Neural progenitor cell (in vitro differentiated cells): ENCODE results near the gene FYB1. TPM values are rescaled to one million over a fixed set of nuclear protein-coding genes. Genes with fewer than 3 reads are reported as not detected.

ENCODE experiments used
- DNase-seq: peaks from one replicate; pipeline ENCODE4 v3.0.0-alpha.2; 2016; ENCODE audit warnings: low spot score
- H2AFZ ChIP-seq: fragments of 200-600 bp; sonication (generic); replicated peaks from 2 replicates; pipeline ENCODE4 v1.6.1; 2016; ENCODE audit warnings: antibody characterized with exemption
- H3F3A ChIP-seq: fragments of 200-600 bp; sonication (generic); 2 replicates; pipeline ENCODE4 v1.6.1; 2016; ENCODE audit warnings: antibody characterized with exemption, low read depth
- H3K27ac ChIP-seq: fragments of 200-600 bp; sonication (generic); 2 replicates; pipeline ENCODE4 v1.5.1; 2016; ENCODE audit warnings: mild to moderate bottlenecking
- H3K27me3 ChIP-seq: fragments of 200-600 bp; sonication (generic); 2 replicates; pipeline ENCODE4 v1.6.1; 2016; ENCODE audit warnings: mild to moderate bottlenecking, moderate library complexity
- H3K36me3 ChIP-seq: fragments of 200-600 bp; sonication (generic); 2 replicates; pipeline ENCODE4 v1.5.1; 2016
- H3K4me1 ChIP-seq: fragments of 200-600 bp; sonication (generic); 2 replicates; pipeline ENCODE4 v1.6.1; 2016; ENCODE audit warnings: mixed run types
- H3K4me2 ChIP-seq: fragments of 200-600 bp; sonication (generic); 2 replicates; pipeline ENCODE4 v1.6.1; 2016
- H3K4me3 ChIP-seq: fragments of 200-600 bp; sonication (generic); 2 replicates; pipeline ENCODE4 v1.5.1; 2016
- H3K79me2 ChIP-seq: fragments of 200-600 bp; sonication (generic); 2 replicates; pipeline ENCODE4 v1.6.1; 2016; ENCODE audit warnings: low read depth
- H3K9ac ChIP-seq: fragments of 200-600 bp; sonication (generic); 2 replicates; pipeline ENCODE4 v1.6.1; 2016
- H3K9me3 ChIP-seq: fragments of 200-600 bp; sonication (generic); 2 replicates; pipeline ENCODE4 v1.5.1; 2016; ENCODE audit warnings: low read depth
- H4K20me1 ChIP-seq: fragments of 200-600 bp; sonication (generic); 2 replicates; pipeline ENCODE4 v1.6.1; 2016; ENCODE audit warnings: low read depth
- H3K27ac Mint-ChIP-seq: 3 replicates; pipeline ENCODE4 v1.8.0; 2021; ENCODE audit warnings: mixed read lengths
- H3K27me3 Mint-ChIP-seq: 2 replicates; pipeline ENCODE4 v1.8.0; 2022; ENCODE audit warnings: low read depth, mild to moderate bottlenecking, inconsistent platforms, moderate library complexity, mixed read lengths; ENCODE audit not compliant: insufficient read depth
- H3K36me3 Mint-ChIP-seq: 3 replicates; pipeline ENCODE4 v1.8.0; 2021; ENCODE audit warnings: mixed read lengths
- H3K4me1 Mint-ChIP-seq: 3 replicates; pipeline ENCODE4 v1.8.0; 2021; ENCODE audit warnings: mixed read lengths
- H3K4me3 Mint-ChIP-seq: 3 replicates; pipeline ENCODE4 v1.8.0; 2021; ENCODE audit warnings: mild to moderate bottlenecking, moderate library complexity, mixed read lengths
- H3K9me3 Mint-ChIP-seq: 3 replicates; pipeline ENCODE4 v1.8.0; 2020; ENCODE audit warnings: mixed read lengths
- CTCF ChIP-seq: fragments of 200-600 bp; sonication (generic); IDR thresholded peaks from 2 replicates; pipeline ENCODE4 v1.5.1; 2017; ENCODE audit warnings: antibody characterized with exemption, mild to moderate bottlenecking
- EZH2 ChIP-seq: fragments of 200-600 bp; sonication (generic); IDR thresholded peaks from 2 replicates; pipeline ENCODE4 v1.6.1; 2017; ENCODE audit warnings: antibody characterized with exemption, mild to moderate bottlenecking, moderate library complexity
- EZH2phosphoT487 ChIP-seq: fragments of 200-600 bp; sonication (generic); IDR thresholded peaks from 2 replicates; pipeline ENCODE4 v1.6.1; 2017; ENCODE audit warnings: antibody characterized with exemption
- total RNA-seq: library from RNA; depleted of rRNA; stranded (reverse); fragments of >200 nt; gene quantifications from 2 replicates; pipeline ENCODE4 v1.2.3, GENCODE V29; 2015; ENCODE audit warnings: low replicate concordance

Gene FYB1
- total RNA-seq, 1 donor from 2014 or later: not detected

GRCh38 chr5:39083968-39084367 lies 135.4 kb downstream of the FYB1 start:
- H3K9me3 Mint-ChIP-seq: no peaks in the 10 kb centered on the region
- Histone ChIP-seq H3K9me3 (no peaks in the 10 kb centered on the region), H3K9ac (no peak overlapping the region), H3K27ac (no peak overlapping the region), H3K27me3 (no peaks in the 10 kb centered on the region), H3K36me3 (no peaks in the 10 kb centered on the region), H4K20me1 (no peaks in the 10 kb centered on the region), H3K4me3 (no peak overlapping the region), H3K4me1 (no peaks in the 10 kb centered on the region), H2AFZ (no peak overlapping the region), H3K4me2 (no peak overlapping the region), H3K79me2 (no peaks in the 10 kb centered on the region), H3F3A (no peaks in the 10 kb centered on the region)
- no peak overlapping the region for H3K27ac Mint-ChIP-seq
- peaks cover 4% of the 10 kb centered on the region for H3K27me3 Mint-ChIP-seq
- no peaks in the 10 kb centered on the region for H3K4me1 Mint-ChIP-seq
- no peak for TF ChIP-seq EZH2phosphoT487
- TF ChIP-seq CTCF: no peak
- TF ChIP-seq EZH2: no peak
- H3K36me3 Mint-ChIP-seq: no peaks in the 10 kb centered on the region
- H3K4me3 Mint-ChIP-seq: no peak overlapping the region
- no peak for DNase-seq

DNA sequence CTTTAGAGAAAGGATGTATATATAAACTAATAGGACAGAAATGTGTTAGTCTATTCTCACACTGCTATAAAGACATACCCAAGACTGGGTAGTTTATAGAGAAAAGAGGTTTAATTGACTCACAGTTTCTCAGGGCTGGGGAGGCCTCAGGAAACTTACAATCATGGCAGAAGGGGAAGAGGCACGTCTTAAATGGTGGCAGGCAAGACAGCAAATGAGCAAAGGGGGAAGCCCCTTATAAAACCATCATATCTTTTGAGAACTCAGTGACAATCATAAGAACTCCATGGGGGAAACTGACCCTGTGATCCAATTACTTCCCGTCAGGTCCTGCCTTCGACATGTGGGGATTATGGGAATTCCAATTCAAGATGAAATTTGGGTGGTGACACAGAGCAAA lies 136.4 kb downstream of the FYB1 start:
- Histone ChIP-seq H3K9ac (no peak overlapping the region), H3K4me3 (no peak overlapping the region), H2AFZ (no peak overlapping the region), H3K79me2 (no peaks in the 10 kb centered on the region), H3K27ac (no peak overlapping the region), H3F3A (no peaks in the 10 kb centered on the region), H3K9me3 (no peaks in the 10 kb centered on the region), H3K27me3 (no peaks in the 10 kb centered on the region), H3K4me1 (no peaks in the 10 kb centered on the region), H3K4me2 (no peak overlapping the region), H3K36me3 (no peaks in the 10 kb centered on the region), H4K20me1 (no peaks in the 10 kb centered on the region)
- Mint-ChIP-seq H3K9me3 (no peaks in the 10 kb centered on the region), H3K27ac (no peak overlapping the region), H3K27me3 (peaks cover 4% of the 10 kb centered on the region), H3K4me1 (no peaks in the 10 kb centered on the region), H3K4me3 (no peak overlapping the region), H3K36me3 (no peaks in the 10 kb centered on the region)
- no peak for TF ChIP-seq EZH2
- DNase-seq: no peak

GRCh38 chr5:39080597-39081204 lies 138.7 kb downstream of the FYB1 start:
- no peak overlapping the region for H3K9ac ChIP-seq
- H3K79me2 ChIP-seq: no peaks in the 10 kb centered on the region
- peak; percentile 63 for DNase-seq
- H3K9me3 ChIP-seq: no peaks in the 10 kb centered on the region
- peaks cover 1% of the 10 kb centered on the region for H3K4me1 ChIP-seq
- H3K27me3 Mint-ChIP-seq: peaks cover 4% of the 10 kb centered on the region
- H3K27me3 ChIP-seq: no peaks in the 10 kb centered on the region
- no peak overlapping the region for H3K27ac ChIP-seq
- H3K36me3 ChIP-seq: no peaks in the 10 kb centered on the region
- H3K4me3 Mint-ChIP-seq: no peak overlapping the region
- H3K4me3 ChIP-seq: no peak overlapping the region
- no peaks in the 10 kb centered on the region for H3K9me3 Mint-ChIP-seq
- peaks cover 3% of the 10 kb centered on the region for H3K4me1 Mint-ChIP-seq
- H4K20me1 ChIP-seq: no peaks in the 10 kb centered on the region
- no peak overlapping the region for H2AFZ ChIP-seq
- no peak overlapping the region for H3K4me2 ChIP-seq
- no peaks in the 10 kb centered on the region for H3F3A ChIP-seq
- peak; percentile 88 for TF ChIP-seq CTCF
- TF ChIP-seq EZH2phosphoT487: no peak
- no peaks in the 10 kb centered on the region for H3K36me3 Mint-ChIP-seq
- no peak overlapping the region for H3K27ac Mint-ChIP-seq

DNA sequence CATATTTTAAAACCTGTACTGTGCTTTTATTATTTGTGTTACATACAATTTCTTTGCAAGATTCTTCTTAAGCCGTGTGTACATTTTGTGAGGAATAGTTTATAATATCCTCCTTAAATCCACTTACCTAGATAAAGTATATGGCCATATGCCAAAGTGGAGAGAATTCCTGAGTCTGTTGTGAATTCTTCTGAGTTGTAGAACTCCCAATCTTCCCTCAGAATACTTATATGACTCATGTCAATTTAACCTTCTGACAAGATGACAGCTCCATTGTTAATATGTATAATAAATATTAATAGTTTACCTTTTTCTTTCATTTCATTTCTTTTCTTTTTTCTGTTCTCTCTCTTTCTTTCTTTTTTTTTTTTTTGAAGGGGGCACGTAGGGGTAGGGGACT lies 139.2 kb downstream of the FYB1 start:
- no peaks in the 10 kb centered on the region for H3K36me3 ChIP-seq
- H4K20me1 ChIP-seq: no peaks in the 10 kb centered on the region
- no peak overlapping the region for H3K27ac Mint-ChIP-seq
- no peaks in the 10 kb centered on the region for H3F3A ChIP-seq
- H3K79me2 ChIP-seq: no peaks in the 10 kb centered on the region
- H3K4me1 ChIP-seq: peaks cover 6% of the 10 kb centered on the region
- H3K9me3 Mint-ChIP-seq: no peaks in the 10 kb centered on the region
- peaks cover 7% of the 10 kb centered on the region for H3K4me1 Mint-ChIP-seq
- no peak overlapping the region for H3K4me3 ChIP-seq
- H2AFZ ChIP-seq: no peak overlapping the region
- no peaks in the 10 kb centered on the region for H3K27me3 ChIP-seq
- peaks cover 8% of the 10 kb centered on the region for H3K27me3 Mint-ChIP-seq
- TF ChIP-seq CTCF: no peak
- no peak for TF ChIP-seq EZH2
- TF ChIP-seq EZH2phosphoT487: no peak
- no peak overlapping the region for H3K4me2 ChIP-seq
- H3K36me3 Mint-ChIP-seq: no peaks in the 10 kb centered on the region
- no peak for DNase-seq
- no peak overlapping the region for H3K27ac ChIP-seq
- no peak overlapping the region for H3K4me3 Mint-ChIP-seq
- H3K9ac ChIP-seq: no peak overlapping the region
- H3K9me3 ChIP-seq: no peaks in the 10 kb centered on the region
